B cell (primary cell): ENCODE results near the gene MRPL14. TPM values are rescaled to one million over a fixed set of nuclear protein-coding genes. Genes with fewer than 3 reads are reported as not detected.

Experiments used
- ATAC-seq: fragments of 200-7000 bp; cut with Tn5 transposase; one replicate; pipeline ENCODE4 v1.10.0; 2021; ENCODE audit warnings: low read depth, mild to moderate bottlenecking, moderate number of reproducible peaks, moderate library complexity
- CTCF ChIA-PET: fragments of 350-600 bp; sonication (Branson Sonifier 250); formaldehyde crosslinking; loops from one replicate; lab custom pipeline; 2021; ENCODE audit warnings: antibody characterized with exemption, inconsistent platforms; lab: Charles Lee
- POLR2A ChIA-PET: fragments of 350-600 bp; sonication (Branson Sonifier 250); formaldehyde crosslinking; loops from one replicate; lab custom pipeline; 2021; ENCODE audit warnings: antibody characterized with exemption; lab: Charles Lee
- DNase-seq: peaks from one replicate; pipeline ENCODE4 v3.0.0; 2013
- H2AFZ ChIP-seq: 2 replicates; pipeline ENCODE4 v1.6.1; 2012; ENCODE audit warnings: mild to moderate bottlenecking, low read depth, low read length; ENCODE audit not compliant: insufficient read depth, poor library complexity, severe bottlenecking
- H3K27ac ChIP-seq, 2 donors: 1 replicate in 1 of 2; 2 replicates in 1 of 2; pipeline ENCODE4 v1.5.1; 2012 to 2013; ENCODE audit warnings: low read length in 2 of 2, mild to moderate bottlenecking in 2 of 2, moderate library complexity in 1 of 2
- H3K27me3 ChIP-seq, 4 experiments: fragments of 200-600 bp in 1 of 4; sonication (generic) in 1 of 4; replicated peaks in 1 of 4; 1 replicate in 2 of 4; 2 replicates in 2 of 4; pipeline versions ENCODE4 v1.6.1 to v1.7.0; 2013 to 2016; ENCODE audit warnings: low read length in 3 of 4, mild to moderate bottlenecking in 2 of 4, mixed read lengths in 1 of 4, moderate library complexity in 1 of 4; ENCODE audit not compliant: insufficient read depth in 4 of 4, control insufficient read depth in 3 of 4; ENCODE audit errors: control extremely low read depth in 1 of 4
- H3K36me3 ChIP-seq, 2 experiments: replicated peaks in 1 of 2; 1 replicate in 1 of 2; 2 replicates in 1 of 2; pipeline versions ENCODE4 v1.6.1 to v1.7.1; 2013; ENCODE audit warnings: low read length in 1 of 2; ENCODE audit not compliant: insufficient read depth in 2 of 2, control insufficient read depth in 1 of 2; ENCODE audit errors: control extremely low read depth in 1 of 2, extremely low read depth in 1 of 2
- H3K4me1 ChIP-seq, 2 donors: fragments of 200-600 bp in 1 of 2; sonication (generic) in 1 of 2; 1 replicate in 1 of 2; 2 replicates in 1 of 2; pipeline versions ENCODE4 v1.5.1 to v1.6.1; 2013 to 2017; ENCODE audit warnings: low read length in 2 of 2; ENCODE audit not compliant: control insufficient read depth in 2 of 2, insufficient read depth in 2 of 2
- H3K4me2 ChIP-seq: replicated peaks from 2 replicates; pipeline ENCODE3; 2012; ENCODE audit warnings: mild to moderate bottlenecking, low read depth, low read length; ENCODE audit not compliant: poor library complexity, severe bottlenecking
- H3K4me3 ChIP-seq, 5 experiments: fragments of 200-600 bp in 1 of 5; sonication (generic) in 1 of 5; 1 replicate in 3 of 5; 2 replicates in 2 of 5; pipeline versions ENCODE4 v1.5.1 to v1.7.0; 2011 to 2016; ENCODE audit warnings: low read length in 4 of 5, mild to moderate bottlenecking in 4 of 5, low read depth in 2 of 5, control low read depth in 1 of 5, moderate library complexity in 1 of 5; ENCODE audit not compliant: insufficient read depth in 1 of 5; ENCODE audit errors: control extremely low read depth in 1 of 5, extremely low read depth in 1 of 5
- H3K79me2 ChIP-seq: fragments of 200-600 bp; sonication (generic); one replicate; pipeline ENCODE4 v1.6.0; 2016; ENCODE audit warnings: low read length; ENCODE audit not compliant: control insufficient read depth, insufficient read depth
- H3K9ac ChIP-seq: fragments of 200-600 bp; sonication (generic); 2 replicates; pipeline ENCODE4 v1.6.1; 2017; ENCODE audit warnings: mild to moderate bottlenecking, low read length, moderate library complexity
- H3K9me3 ChIP-seq, 3 donors: one replicate each; pipeline versions ENCODE4 v1.6.1 to v1.7.1; 2013; ENCODE audit warnings: low read length in 2 of 3; ENCODE audit not compliant: control insufficient read depth in 2 of 3, insufficient read depth in 1 of 3; ENCODE audit errors: control extremely low read depth in 1 of 3
- H4K20me1 ChIP-seq: 2 replicates; pipeline ENCODE4 v1.6.0; 2012; ENCODE audit warnings: mild to moderate bottlenecking, low read length; ENCODE audit not compliant: insufficient read depth, control insufficient read depth, poor library complexity, severe bottlenecking
- H3K27ac Mint-ChIP-seq: one replicate; pipeline ENCODE4 v1.8.0; 2021; ENCODE audit warnings: mixed read lengths
- H3K27me3 Mint-ChIP-seq: one replicate; pipeline ENCODE4 v1.8.0; 2021; ENCODE audit warnings: mixed read lengths
- H3K4me1 Mint-ChIP-seq: one replicate; pipeline ENCODE4 v1.8.0; 2021; ENCODE audit warnings: mixed read lengths
- H3K4me3 Mint-ChIP-seq: one replicate; pipeline ENCODE4 v1.8.0; 2021; ENCODE audit warnings: mixed read lengths
- H3K9me3 Mint-ChIP-seq: one replicate; pipeline ENCODE4 v1.8.0; 2022; ENCODE audit warnings: mixed read lengths; ENCODE audit not compliant: insufficient read depth
- EZH2 ChIP-seq: IDR thresholded peaks from 2 replicates; pipeline ENCODE4 v1.6.1; 2012; ENCODE audit warnings: borderline replicate concordance, low read depth, mild to moderate bottlenecking, moderate library complexity, low read length; ENCODE audit not compliant: insufficient read depth, poor library complexity, severe bottlenecking
- WGBS: methylation state at CpG from one replicate; pipeline ENCODE4 v1.1.5; 2013; ENCODE audit warnings: missing lambda C conversion rate; ENCODE audit not compliant: insufficient coverage; 5-methylcytosine and 5-hydroxymethylcytosine counted together
- intact Hi-C: fragments of 100-400 bp; cut with micrococcal nuclease; formaldehyde crosslinking; loops from one replicate; pipeline ENCODE4 v1.10.0; 2022
- polyA plus RNA-seq: library from polyadenylated mRNA; depleted of rRNA; stranded (reverse); fragments of >200 nt; gene quantifications from 2 replicates; pipeline ENCODE4 v1.2.3, GENCODE V29; 2012
- total RNA-seq, 2 donors: library from RNA; stranded (reverse); fragments of 120-200 nt in 1 of 2; gene quantifications; 1 replicate in 1 of 2; 2 replicates in 1 of 2; pipeline versions ENCODE4 v1.2.3 to v1.2.4, GENCODE V29; 2013 to 2022
- TF ChIP-seq, protein P1 (sequence below): fragments of 200-600 bp; IDR thresholded peaks from one replicate; pipeline ENCODE4 v1.8.0; 2022; ENCODE audit warnings: antibody characterized with exemption, mild to moderate bottlenecking

MRPL14 gene
- total and polyA plus RNA-seq, 2 donors (not counting 1 experiment from before 2014, with no cell fraction given): 16.7 to 23.5 TPM

DNA sequence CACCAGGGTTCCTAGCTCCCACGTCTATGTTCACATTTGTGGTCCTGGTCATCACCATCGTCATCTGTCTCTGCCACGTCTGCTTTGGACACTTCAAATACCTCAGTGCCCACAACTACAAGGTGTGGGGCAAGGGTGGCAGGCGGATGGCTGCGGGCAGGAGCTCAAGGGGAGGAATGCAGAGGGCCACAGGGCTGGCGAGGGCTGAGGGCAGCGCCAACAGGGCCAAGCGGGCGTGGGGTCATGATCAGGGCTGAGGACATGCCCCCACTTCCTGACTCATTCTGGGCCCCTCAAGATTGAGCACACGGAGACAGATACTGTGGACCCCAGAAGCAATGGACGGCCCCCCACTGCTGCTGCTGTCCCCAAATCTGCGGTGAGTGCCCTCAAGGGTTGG, 26.8 kb upstream of the MRPL14 start:
- Histone ChIP-seq H3K9ac (no peak overlapping the region), H3K27me3 (peaks cover 0 to 3% (median 0%) of the 10 kb centered on the region in 4 experiments), H3K4me3 (no peak overlapping the region), H3K79me2 (no peaks in the 10 kb centered on the region), H3K36me3 (peaks cover 0 to 3% of the 10 kb centered on the region in 2 experiments), H3K9me3 (no peaks in the 10 kb centered on the region), H3K27ac (no peak overlapping the region), H3K4me2 (no peak overlapping the region), H3K4me1 (peaks cover 0 to 7% of the 10 kb centered on the region in 2 donors), H4K20me1 (no peaks in the 10 kb centered on the region), H2AFZ (no peak overlapping the region)
- Mint-ChIP-seq H3K27me3 (no peaks in the 10 kb centered on the region), H3K4me1 (no peaks in the 10 kb centered on the region), H3K27ac (no peak overlapping the region), H3K4me3 (no peak overlapping the region), H3K9me3 (no peaks in the 10 kb centered on the region)
- TF ChIP-seq, protein P1, sequence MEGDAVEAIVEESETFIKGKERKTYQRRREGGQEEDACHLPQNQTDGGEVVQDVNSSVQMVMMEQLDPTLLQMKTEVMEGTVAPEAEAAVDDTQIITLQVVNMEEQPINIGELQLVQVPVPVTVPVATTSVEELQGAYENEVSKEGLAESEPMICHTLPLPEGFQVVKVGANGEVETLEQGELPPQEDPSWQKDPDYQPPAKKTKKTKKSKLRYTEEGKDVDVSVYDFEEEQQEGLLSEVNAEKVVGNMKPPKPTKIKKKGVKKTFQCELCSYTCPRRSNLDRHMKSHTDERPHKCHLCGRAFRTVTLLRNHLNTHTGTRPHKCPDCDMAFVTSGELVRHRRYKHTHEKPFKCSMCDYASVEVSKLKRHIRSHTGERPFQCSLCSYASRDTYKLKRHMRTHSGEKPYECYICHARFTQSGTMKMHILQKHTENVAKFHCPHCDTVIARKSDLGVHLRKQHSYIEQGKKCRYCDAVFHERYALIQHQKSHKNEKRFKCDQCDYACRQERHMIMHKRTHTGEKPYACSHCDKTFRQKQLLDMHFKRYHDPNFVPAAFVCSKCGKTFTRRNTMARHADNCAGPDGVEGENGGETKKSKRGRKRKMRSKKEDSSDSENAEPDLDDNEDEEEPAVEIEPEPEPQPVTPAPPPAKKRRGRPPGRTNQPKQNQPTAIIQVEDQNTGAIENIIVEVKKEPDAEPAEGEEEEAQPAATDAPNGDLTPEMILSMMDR: no peak
- no peak for TF ChIP-seq EZH2
- no peak for ATAC-seq
- CTCF ChIA-PET: interaction anchor here (1.0 to 4.0 kb wide), 7 partner anchors 8 to 185 kb away, joined by 3 to 39 read pairs (median 3); no protein-coding TSS in a partner anchor
- intact Hi-C loops: no loop called here
- POLR2A ChIA-PET: no interaction called here
- 98% methylated on average over 11 of the region's 12 CpGs for WGBS
- DNase-seq: no peak

- Histone ChIP-seq H3K4me3 (no peak overlapping the region), H3K36me3 (peaks cover 1 to 5% of the 10 kb centered on the region in 2 experiments), H3K9me3 (no peaks in the 10 kb centered on the region), H3K9ac (no peak overlapping the region), H3K79me2 (no peaks in the 10 kb centered on the region), H3K27me3 (peaks cover 0 to 3% (median 0%) of the 10 kb centered on the region in 4 experiments), H2AFZ (no peak overlapping the region), H3K27ac (no peak overlapping the region), H3K4me2 (no peak overlapping the region), H3K4me1 (peaks cover 0 to 7% of the 10 kb centered on the region in 2 donors), H4K20me1 (no peaks in the 10 kb centered on the region)
- H3K4me1 Mint-ChIP-seq: no peaks in the 10 kb centered on the region
- ATAC-seq: no peak
- no peak for DNase-seq
- no peaks in the 10 kb centered on the region for H3K9me3 Mint-ChIP-seq
- intact Hi-C loops: loop anchor here (1.0 to 2.0 kb wide), 3 partner anchors 26 to 186 kb away; partner anchors contain the start of genes MRPL14 and TMEM63B
- TF ChIP-seq, protein P1: no peak
- no peak for TF ChIP-seq EZH2
- ChIA-PET POLR2A (no interaction called here), CTCF (interaction anchor here (1.5 to 4.0 kb wide), 4 partner anchors 10 to 60 kb away, joined by 3 to 39 read pairs (median 6); no protein-coding TSS in a partner anchor)
- no peak overlapping the region for H3K27ac Mint-ChIP-seq
- WGBS: 96% methylated on average over 8 of the region's 19 CpGs
- no peaks in the 10 kb centered on the region for H3K27me3 Mint-ChIP-seq
- no peak overlapping the region for H3K4me3 Mint-ChIP-seq
Observed at GRCh38 chr6:44152533-44152932, 25.3 kb upstream of the MRPL14 start.
